ENCODE measurements around the gene LMF1. TPM values are rescaled to one million over a fixed set of nuclear protein-coding genes. Genes with fewer than 3 reads are reported as not detected.

Gene LMF1
- total and polyA plus RNA-seq, 9 of the 15 experiments (the other 6 are each of a cell fraction or from before 2014, with no cell fraction given) = 0.11 to 1.6 (median 0.55) TPM; not detected in 1

DNA sequence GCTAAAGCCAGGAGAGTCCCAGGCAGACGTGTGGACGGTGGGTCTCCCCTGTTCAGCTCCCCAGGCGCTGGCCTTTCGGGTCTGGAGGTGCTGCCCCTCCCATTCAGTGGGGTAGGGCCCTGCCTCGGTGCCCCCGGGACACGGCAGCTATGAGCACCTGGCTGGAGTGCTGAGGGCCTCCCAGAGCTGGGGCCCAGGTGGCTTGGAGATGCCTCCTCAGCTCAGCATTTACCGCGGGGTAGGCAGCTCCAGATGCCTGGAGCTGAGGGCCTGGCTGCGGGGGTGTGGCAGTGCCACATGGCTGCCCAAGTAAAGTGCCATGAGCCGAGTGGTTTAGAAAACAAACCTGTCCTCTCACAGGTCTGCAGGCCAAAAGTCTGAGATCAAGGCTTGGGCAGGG lies 30.3 kb upstream of the LMF1 start:
- no peak overlapping the region for H3K4me2 ChIP-seq (ENCODE audit: insufficient read depth, low read length)
- peaks cover 45 to 86% of the 10 kb centered on the region in 2 experiments; a peak in 4 of 5 replicates for H3K27me3 ChIP-seq (ENCODE audit: control insufficient read depth in 2 of 2, insufficient read depth in 2 of 2, low read length in 2 of 2)
- H4K20me1 ChIP-seq (replicated peaks; ENCODE audit: control insufficient read depth, insufficient read depth, low read length) = peaks cover 10% of the 10 kb centered on the region
- H3K9ac ChIP-seq (ENCODE audit: insufficient read depth in 1 of 2, low read depth in 2 of 2, low read length in 2 of 2) = no peak overlapping the region
- no TSS peak for BruUV-seq (replicated peaks)
- DNase-seq (ENCODE audit: extremely low read depth in 1 of 4, low spot score in 3 of 4) = no peak
- peaks cover 0 to 42% of the 10 kb centered on the region in 2 experiments; a peak in 2 of 5 replicates for H3K4me1 ChIP-seq (replicated peaks in 1 of 2; ENCODE audit: control insufficient read depth in 2 of 2, insufficient read depth in 2 of 2, low read length in 2 of 2)
- H3K4me3 ChIP-seq = no peak overlapping the region
- H3K36me3 ChIP-seq (ENCODE audit: control insufficient read depth, insufficient read depth, low read length) = no peaks in the 10 kb centered on the region
- CTCF ChIA-PET (ENCODE audit: low intra/inter-chr PET ratio) = no interaction called here
- 4% methylated on average over 10 of the region's 11 CpGs for WGBS (ENCODE audit: insufficient coverage, low coverage, missing lambda C conversion rate)
- no peaks in the 10 kb centered on the region for H3K9me1 ChIP-seq (ENCODE audit: control insufficient read depth, insufficient read depth, low read length)
- H2AFZ ChIP-seq (ENCODE audit: low read depth, low read length) = no peak overlapping the region
- ATAC-seq = no peak
- intact Hi-C loops (cut with micrococcal nuclease) = no loop called here
- H3K9me3 ChIP-seq (replicated peaks; ENCODE audit: control insufficient read depth, insufficient read depth, low read depth, low read length) = 0 out of 2 replicates have a peak, but pooled peaks cover 2% of the 10 kb centered on the region
- POLR2A ChIA-PET = no interaction called here
- no peak for TF ChIP-seq CBFA2T2 (conservative IDR thresholded peaks at IDR 0.05)
- no peak for TF ChIP-seq ZNF316 (IDR thresholded peaks at IDR 0.05)
- no peak for TF ChIP-seq RBM17 (IDR thresholded peaks at IDR 0.05; ENCODE audit: borderline replicate concordance, low read depth, low read length)
- TF ChIP-seq ZNF655 (CRISPR knock-in tag; IDR thresholded peaks at IDR 0.05) = no peak
- TF ChIP-seq, protein P1, sequence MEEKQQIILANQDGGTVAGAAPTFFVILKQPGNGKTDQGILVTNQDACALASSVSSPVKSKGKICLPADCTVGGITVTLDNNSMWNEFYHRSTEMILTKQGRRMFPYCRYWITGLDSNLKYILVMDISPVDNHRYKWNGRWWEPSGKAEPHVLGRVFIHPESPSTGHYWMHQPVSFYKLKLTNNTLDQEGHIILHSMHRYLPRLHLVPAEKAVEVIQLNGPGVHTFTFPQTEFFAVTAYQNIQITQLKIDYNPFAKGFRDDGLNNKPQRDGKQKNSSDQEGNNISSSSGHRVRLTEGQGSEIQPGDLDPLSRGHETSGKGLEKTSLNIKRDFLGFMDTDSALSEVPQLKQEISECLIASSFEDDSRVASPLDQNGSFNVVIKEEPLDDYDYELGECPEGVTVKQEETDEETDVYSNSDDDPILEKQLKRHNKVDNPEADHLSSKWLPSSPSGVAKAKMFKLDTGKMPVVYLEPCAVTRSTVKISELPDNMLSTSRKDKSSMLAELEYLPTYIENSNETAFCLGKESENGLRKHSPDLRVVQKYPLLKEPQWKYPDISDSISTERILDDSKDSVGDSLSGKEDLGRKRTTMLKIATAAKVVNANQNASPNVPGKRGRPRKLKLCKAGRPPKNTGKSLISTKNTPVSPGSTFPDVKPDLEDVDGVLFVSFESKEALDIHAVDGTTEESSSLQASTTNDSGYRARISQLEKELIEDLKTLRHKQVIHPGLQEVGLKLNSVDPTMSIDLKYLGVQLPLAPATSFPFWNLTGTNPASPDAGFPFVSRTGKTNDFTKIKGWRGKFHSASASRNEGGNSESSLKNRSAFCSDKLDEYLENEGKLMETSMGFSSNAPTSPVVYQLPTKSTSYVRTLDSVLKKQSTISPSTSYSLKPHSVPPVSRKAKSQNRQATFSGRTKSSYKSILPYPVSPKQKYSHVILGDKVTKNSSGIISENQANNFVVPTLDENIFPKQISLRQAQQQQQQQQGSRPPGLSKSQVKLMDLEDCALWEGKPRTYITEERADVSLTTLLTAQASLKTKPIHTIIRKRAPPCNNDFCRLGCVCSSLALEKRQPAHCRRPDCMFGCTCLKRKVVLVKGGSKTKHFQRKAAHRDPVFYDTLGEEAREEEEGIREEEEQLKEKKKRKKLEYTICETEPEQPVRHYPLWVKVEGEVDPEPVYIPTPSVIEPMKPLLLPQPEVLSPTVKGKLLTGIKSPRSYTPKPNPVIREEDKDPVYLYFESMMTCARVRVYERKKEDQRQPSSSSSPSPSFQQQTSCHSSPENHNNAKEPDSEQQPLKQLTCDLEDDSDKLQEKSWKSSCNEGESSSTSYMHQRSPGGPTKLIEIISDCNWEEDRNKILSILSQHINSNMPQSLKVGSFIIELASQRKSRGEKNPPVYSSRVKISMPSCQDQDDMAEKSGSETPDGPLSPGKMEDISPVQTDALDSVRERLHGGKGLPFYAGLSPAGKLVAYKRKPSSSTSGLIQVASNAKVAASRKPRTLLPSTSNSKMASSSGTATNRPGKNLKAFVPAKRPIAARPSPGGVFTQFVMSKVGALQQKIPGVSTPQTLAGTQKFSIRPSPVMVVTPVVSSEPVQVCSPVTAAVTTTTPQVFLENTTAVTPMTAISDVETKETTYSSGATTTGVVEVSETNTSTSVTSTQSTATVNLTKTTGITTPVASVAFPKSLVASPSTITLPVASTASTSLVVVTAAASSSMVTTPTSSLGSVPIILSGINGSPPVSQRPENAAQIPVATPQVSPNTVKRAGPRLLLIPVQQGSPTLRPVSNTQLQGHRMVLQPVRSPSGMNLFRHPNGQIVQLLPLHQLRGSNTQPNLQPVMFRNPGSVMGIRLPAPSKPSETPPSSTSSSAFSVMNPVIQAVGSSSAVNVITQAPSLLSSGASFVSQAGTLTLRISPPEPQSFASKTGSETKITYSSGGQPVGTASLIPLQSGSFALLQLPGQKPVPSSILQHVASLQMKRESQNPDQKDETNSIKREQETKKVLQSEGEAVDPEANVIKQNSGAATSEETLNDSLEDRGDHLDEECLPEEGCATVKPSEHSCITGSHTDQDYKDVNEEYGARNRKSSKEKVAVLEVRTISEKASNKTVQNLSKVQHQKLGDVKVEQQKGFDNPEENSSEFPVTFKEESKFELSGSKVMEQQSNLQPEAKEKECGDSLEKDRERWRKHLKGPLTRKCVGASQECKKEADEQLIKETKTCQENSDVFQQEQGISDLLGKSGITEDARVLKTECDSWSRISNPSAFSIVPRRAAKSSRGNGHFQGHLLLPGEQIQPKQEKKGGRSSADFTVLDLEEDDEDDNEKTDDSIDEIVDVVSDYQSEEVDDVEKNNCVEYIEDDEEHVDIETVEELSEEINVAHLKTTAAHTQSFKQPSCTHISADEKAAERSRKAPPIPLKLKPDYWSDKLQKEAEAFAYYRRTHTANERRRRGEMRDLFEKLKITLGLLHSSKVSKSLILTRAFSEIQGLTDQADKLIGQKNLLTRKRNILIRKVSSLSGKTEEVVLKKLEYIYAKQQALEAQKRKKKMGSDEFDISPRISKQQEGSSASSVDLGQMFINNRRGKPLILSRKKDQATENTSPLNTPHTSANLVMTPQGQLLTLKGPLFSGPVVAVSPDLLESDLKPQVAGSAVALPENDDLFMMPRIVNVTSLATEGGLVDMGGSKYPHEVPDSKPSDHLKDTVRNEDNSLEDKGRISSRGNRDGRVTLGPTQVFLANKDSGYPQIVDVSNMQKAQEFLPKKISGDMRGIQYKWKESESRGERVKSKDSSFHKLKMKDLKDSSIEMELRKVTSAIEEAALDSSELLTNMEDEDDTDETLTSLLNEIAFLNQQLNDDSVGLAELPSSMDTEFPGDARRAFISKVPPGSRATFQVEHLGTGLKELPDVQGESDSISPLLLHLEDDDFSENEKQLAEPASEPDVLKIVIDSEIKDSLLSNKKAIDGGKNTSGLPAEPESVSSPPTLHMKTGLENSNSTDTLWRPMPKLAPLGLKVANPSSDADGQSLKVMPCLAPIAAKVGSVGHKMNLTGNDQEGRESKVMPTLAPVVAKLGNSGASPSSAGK (IDR thresholded peaks at IDR 0.05) = no peak
- no peak for TF ChIP-seq CTBP1 (IDR thresholded peaks at IDR 0.05; ENCODE audit: borderline replicate concordance)
- in situ Hi-C loops (cut with MboI) = no loop called here
- H3K27ac ChIP-seq (ENCODE audit: extremely low read depth, low read depth, low read length) = no peak overlapping the region
- FAIRE-seq = no peak
- no peaks in the 10 kb centered on the region for H3K79me2 ChIP-seq (ENCODE audit: control insufficient read depth, insufficient read depth, low read length)

Data from K562 (cell line).